ENCODE data around the gene PSMC3IP. TPM values are rescaled to one million over a fixed set of nuclear protein-coding genes. Genes with fewer than 3 reads are reported as not detected.
A peak's percentile ranks its signal among the peaks of the same experiment; 100 is the strongest.

Gene PSMC3IP
- total RNA-seq, 4 donors from 2014 or later, result 4.0 to 6.8 (median 4.8) TPM

- H3K4me3 ChIP-seq, result no peak overlapping the region
- peaks cover 0 to 73% (median 41%) of the 10 kb centered on the region in 3 donors for H3K4me1 ChIP-seq
- H3K27ac ChIP-seq, result peak overlapping the region in 3 of 4 donors; percentile 94 to 98 (median 95)
- no peak for TF ChIP-seq POLR2A (IDR thresholded peaks at IDR 0.05)
- TF ChIP-seq CTCF (IDR thresholded peaks at IDR 0.05), result no peak
- TF ChIP-seq POLR2AphosphoS5 (IDR thresholded peaks at IDR 0.05), result no peak
- no peak for TF ChIP-seq EP300 (IDR thresholded peaks at IDR 0.05)
- WGBS, 2 donors (ENCODE audit: low coverage in 1 of 2), result 82 to 87% methylated on average over 5 to 7 of the region's 16 CpGs
- no peaks in the 10 kb centered on the region for H3K9me3 ChIP-seq
- peaks cover 0 to 52% of the 10 kb centered on the region in 2 donors for H3K36me3 ChIP-seq
- H3K27me3 ChIP-seq, result no peaks in the 10 kb centered on the region
- ATAC-seq, result no peak
Measured at GRCh38 chr17:42565523-42566214, 11.9 kb downstream of the PSMC3IP start.

- TF ChIP-seq EP300 (IDR thresholded peaks at IDR 0.05) (no peak), POLR2AphosphoS5 (IDR thresholded peaks at IDR 0.05) (no peak), POLR2A (IDR thresholded peaks at IDR 0.05) (no peak), CTCF (IDR thresholded peaks at IDR 0.05) (no peak)
- peaks cover 0 to 45% of the 10 kb centered on the region in 2 donors for H3K36me3 ChIP-seq
- peak overlapping the region in 2 of 4 donors; percentile 85 to 95 for H3K27ac ChIP-seq
- no peaks in the 10 kb centered on the region for H3K9me3 ChIP-seq
- no peak overlapping the region for H3K4me3 ChIP-seq
- ATAC-seq, result no peak
- WGBS, 2 donors (ENCODE audit: low coverage in 1 of 2), result 90 to 93% methylated on average over 2 of the region's 15 CpGs
- H3K4me1 ChIP-seq, result peaks cover 0 to 79% (median 41%) of the 10 kb centered on the region in 3 donors
- no peaks in the 10 kb centered on the region for H3K27me3 ChIP-seq
Measured at GRCh38 chr17:42564815-42565522, 12.6 kb downstream of the PSMC3IP start.

- peaks cover 0 to 35% of the 10 kb centered on the region in 2 donors for H3K36me3 ChIP-seq
- H3K27ac ChIP-seq, result peak overlapping the region in 2 of 4 donors; percentile 4 to 85
- no peaks in the 10 kb centered on the region for H3K27me3 ChIP-seq
- peaks cover 0 to 76% (median 41%) of the 10 kb centered on the region in 3 donors for H3K4me1 ChIP-seq
- 71% methylated on average over 2 of the region's 9 CpGs; no CpG with 5 or more reads in 1 of the 2 donors for WGBS, 2 donors (ENCODE audit: low coverage in 1 of 2)
- ATAC-seq, result no peak
- H3K9me3 ChIP-seq, result no peaks in the 10 kb centered on the region
- TF ChIP-seq POLR2AphosphoS5 (IDR thresholded peaks at IDR 0.05) (no peak), EP300 (IDR thresholded peaks at IDR 0.05) (no peak), CTCF (IDR thresholded peaks at IDR 0.05) (no peak), POLR2A (IDR thresholded peaks at IDR 0.05) (no peak)
- H3K4me3 ChIP-seq, result no peak overlapping the region
Measured at GRCh38 chr17:42563950-42564349, 13.6 kb downstream of the PSMC3IP start.

GRCh38 chr17:42563543-42563942 lies 14.0 kb downstream of the PSMC3IP start:
- no peaks in the 10 kb centered on the region for H3K27me3 ChIP-seq
- peaks cover 0 to 72% (median 38%) of the 10 kb centered on the region in 3 donors for H3K4me1 ChIP-seq
- ATAC-seq, result no peak
- no peaks in the 10 kb centered on the region for H3K9me3 ChIP-seq
- WGBS, 2 donors (ENCODE audit: low coverage in 1 of 2), result 25 to 29% methylated on average over 1 of the region's 1 CpG
- peak overlapping the region in 2 of 4 donors; percentile 4 to 85 for H3K27ac ChIP-seq
- TF ChIP-seq POLR2AphosphoS5 (IDR thresholded peaks at IDR 0.05) (no peak), POLR2A (IDR thresholded peaks at IDR 0.05) (no peak), EP300 (IDR thresholded peaks at IDR 0.05) (no peak), CTCF (IDR thresholded peaks at IDR 0.05) (no peak)
- peaks cover 0 to 31% of the 10 kb centered on the region in 2 donors for H3K36me3 ChIP-seq
- H3K4me3 ChIP-seq, result no peak overlapping the region

Data from gastroesophageal sphincter (tissue), 4 donors.